Cardiac muscle cell (in vitro differentiated cells and primary cell): ENCODE data around the gene PIGM. TPM values are rescaled to one million over a fixed set of nuclear protein-coding genes. Genes with fewer than 3 reads are reported as not detected.

Source experiments
- DNase-seq, 2 donors: peaks; one replicate each; pipeline versions ENCODE4 v3.0.0 to v3.0.0-alpha.2; 2010 to 2017; ENCODE audit warnings: low read depth in 1 of 2, low spot score in 1 of 2
- H3K27ac ChIP-seq: fragments of 200-600 bp; sonication (generic); 2 replicates; pipeline ENCODE4 v1.5.1; 2016
- H3K27me3 ChIP-seq: fragments of 200-600 bp; sonication (generic); 2 replicates; pipeline ENCODE4 v1.6.0; 2016; ENCODE audit warnings: control low read depth
- H3K36me3 ChIP-seq: fragments of 200-600 bp; sonication (generic); 2 replicates; pipeline ENCODE4 v1.5.1; 2016; ENCODE audit warnings: control low read depth
- H3K4me1 ChIP-seq: fragments of 200-600 bp; sonication (generic); 2 replicates; pipeline ENCODE4 v1.8.1; 2017; ENCODE audit warnings: low read depth, mild to moderate bottlenecking, mixed run types
- H3K4me3 ChIP-seq: fragments of 200-600 bp; sonication (generic); 2 replicates; pipeline ENCODE4 v1.5.1; 2016; ENCODE audit warnings: mild to moderate bottlenecking
- H3K9me3 ChIP-seq: fragments of 200-600 bp; sonication (generic); 2 replicates; pipeline ENCODE4 v1.5.1; 2017; ENCODE audit warnings: low read depth, mild to moderate bottlenecking, control low read depth
- CTCF ChIP-seq: IDR thresholded peaks from 2 replicates; pipeline ENCODE4 v1.5.1; 2012; ENCODE audit warnings: low read depth, mild to moderate bottlenecking, low read length
- polyA plus RNA-seq: library from polyadenylated mRNA; unstranded; fragments of >200 nt; fragmentation: Nextera tagmentation; extraction: Ambion mirVana; gene quantifications from 2 replicates; pipeline ENCODE4 v1.2.1, GENCODE V29; 2016
- total RNA-seq: library from RNA; depleted of rRNA; stranded (reverse); fragments of >200 nt; gene quantifications from 2 replicates; pipeline ENCODE4 v1.2.3, GENCODE V29; 2016

Gene PIGM
- total and polyA plus RNA-seq, 2 experiments from 2014 or later, result 4.7 to 4.9 TPM

- no peak for TF ChIP-seq CTCF
- H3K4me3 ChIP-seq, result no peak overlapping the region
- no peak overlapping the region for H3K27ac ChIP-seq
- DNase-seq, result no peak
- H3K9me3 ChIP-seq, result no peaks in the 10 kb centered on the region
- peaks cover 5% of the 10 kb centered on the region for H3K27me3 ChIP-seq
- H3K36me3 ChIP-seq, result no peaks in the 10 kb centered on the region
- H3K4me1 ChIP-seq, result peaks cover 13% of the 10 kb centered on the region
Measured at GRCh38 chr1:159986093-159986492, 45.7 kb downstream of the PIGM start.

GRCh38 chr1:159985473-159985872 lies 46.3 kb downstream of the PIGM start:
- Histone ChIP-seq H3K4me1 (peaks cover 13% of the 10 kb centered on the region), H3K9me3 (no peaks in the 10 kb centered on the region), H3K36me3 (no peaks in the 10 kb centered on the region), H3K27me3 (peaks cover 5% of the 10 kb centered on the region), H3K4me3 (no peak overlapping the region), H3K27ac (no peak overlapping the region)
- DNase-seq, result no peak
- no peak for TF ChIP-seq CTCF

- Histone ChIP-seq H3K27me3 (peaks cover 13% of the 10 kb centered on the region), H3K4me1 (peaks cover 13% of the 10 kb centered on the region), H3K4me3 (no peak overlapping the region), H3K27ac (no peak overlapping the region), H3K9me3 (no peaks in the 10 kb centered on the region), H3K36me3 (no peaks in the 10 kb centered on the region)
- DNase-seq, result no peak
- no peak for TF ChIP-seq CTCF
Measured at GRCh38 chr1:159983681-159984080, 48.1 kb downstream of the PIGM start.

- TF ChIP-seq CTCF, result no peak
- Histone ChIP-seq H3K36me3 (no peaks in the 10 kb centered on the region), H3K4me1 (peaks cover 5% of the 10 kb centered on the region), H3K4me3 (no peak overlapping the region), H3K27ac (no peak overlapping the region), H3K27me3 (peaks cover 22% of the 10 kb centered on the region), H3K9me3 (no peaks in the 10 kb centered on the region)
- no peak for DNase-seq
Measured at GRCh38 chr1:159982280-159982679, 49.5 kb downstream of the PIGM start.

GRCh38 chr1:159981351-159982055 lies 50.3 kb downstream of the PIGM start:
- DNase-seq, result no peak
- Histone ChIP-seq H3K27me3 (peaks cover 24% of the 10 kb centered on the region), H3K36me3 (no peaks in the 10 kb centered on the region), H3K9me3 (no peaks in the 10 kb centered on the region), H3K27ac (no peak overlapping the region), H3K4me3 (no peak overlapping the region), H3K4me1 (no peaks in the 10 kb centered on the region)
- no peak for TF ChIP-seq CTCF

GRCh38 chr1:159980786-159981185 lies 51.0 kb downstream of the PIGM start:
- peaks cover 24% of the 10 kb centered on the region for H3K27me3 ChIP-seq
- H3K9me3 ChIP-seq, result no peaks in the 10 kb centered on the region
- H3K4me1 ChIP-seq, result no peaks in the 10 kb centered on the region
- H3K36me3 ChIP-seq, result no peaks in the 10 kb centered on the region
- TF ChIP-seq CTCF, result no peak
- DNase-seq, result no peak
- H3K4me3 ChIP-seq, result no peak overlapping the region
- no peak overlapping the region for H3K27ac ChIP-seq
